ENCODE data around the gene OXT. TPM values are rescaled to one million over a fixed set of nuclear protein-coding genes. Genes with fewer than 3 reads are reported as not detected.
"Not testable (repeated sequence)": the region's sequence is repeated elsewhere in the genome, so short reads cannot be mapped to it uniquely, and the experiment has no call there.

OXT gene
- total RNA-seq, 1 donor from 2014 or later: 0.61 TPM

- intact Hi-C loops (cut with micrococcal nuclease): loop anchor here (2.0 to 5.0 kb wide), 2 partner anchors 109 to 425 kb away; partner anchors contain the start of gene ATRN
Observed at GRCh38 chr20:3047486-3048419, 23.7 kb upstream of the OXT start.

- intact Hi-C loops (cut with micrococcal nuclease): no loop called here
Observed at GRCh38 chr20:3051385-3052019, 19.9 kb upstream of the OXT start.

- intact Hi-C loops (cut with micrococcal nuclease): no loop called here
Observed at GRCh38 chr20:3059489-3059888, 11.9 kb upstream of the OXT start.

- intact Hi-C loops (cut with micrococcal nuclease): not testable (repeated sequence)
Observed at GRCh38 chr20:3064119-3064518, 7.3 kb upstream of the OXT start.

GRCh38 chr20:3067139-3068014 lies 4.0 kb upstream of the OXT start:
- intact Hi-C loops (cut with micrococcal nuclease): no loop called here

- intact Hi-C loops (cut with micrococcal nuclease): no loop called here
Observed at GRCh38 chr20:3068075-3068474, 3.3 kb upstream of the OXT start.

GRCh38 chr20:3068986-3069900 lies 2.2 kb upstream of the OXT start:
- intact Hi-C loops (cut with micrococcal nuclease): loop anchor here (1.0 kb wide), 1 partner anchor 46 kb away; no protein-coding TSS in a partner anchor

- intact Hi-C loops (cut with micrococcal nuclease): loop anchor here (5.0 kb wide), 1 partner anchor 102 kb away; the partner anchor contains the start of gene LZTS3
Observed at GRCh38 chr20:3070725-3071124, 695 bp upstream of the OXT start.

- intact Hi-C loops (cut with micrococcal nuclease): loop anchor here (5.0 kb wide), 1 partner anchor 101 kb away; the partner anchor contains the start of gene LZTS3
Observed at GRCh38 chr20:3071266-3071609, 182 bp upstream of the OXT start.

- intact Hi-C loops (cut with micrococcal nuclease): loop anchor here (1.0 to 5.0 kb wide), 3 partner anchors 18 to 100 kb away; partner anchors contain the start of gene LZTS3
Observed at GRCh38 chr20:3072530-3073250, 1.3 kb downstream of the OXT start.

GRCh38 chr20:3073251-3073643 lies 1.8 kb downstream of the OXT start:
- intact Hi-C loops (cut with micrococcal nuclease): loop anchor here (2.0 to 5.0 kb wide), 2 partner anchors 50 to 99 kb away; partner anchors contain the start of gene LZTS3

- intact Hi-C loops (cut with micrococcal nuclease): loop anchor here (5.0 kb wide), 1 partner anchor 97 kb away; the partner anchor contains the start of gene LZTS3
Observed at GRCh38 chr20:3074812-3075211, 3.4 kb downstream of the OXT start.

- intact Hi-C loops (cut with micrococcal nuclease): not testable (repeated sequence)
Observed at GRCh38 chr20:3075315-3075714, 3.9 kb downstream of the OXT start.

GRCh38 chr20:3077618-3078134 lies 6.3 kb downstream of the OXT start:
- intact Hi-C loops (cut with micrococcal nuclease): loop anchor here (1.0 to 2.0 kb wide), 3 partner anchors 15 to 81 kb away; partner anchors contain the start of genes FASTKD5 and UBOX5

GRCh38 chr20:3080939-3081388 lies 9.5 kb downstream of the OXT start:
- intact Hi-C loops (cut with micrococcal nuclease): no loop called here

GRCh38 chr20:3081641-3082040 lies 10.2 kb downstream of the OXT start:
- intact Hi-C loops (cut with micrococcal nuclease): no loop called here

- intact Hi-C loops (cut with micrococcal nuclease): no loop called here
Observed at GRCh38 chr20:3082306-3082951, 11.0 kb downstream of the OXT start.
